Liver (tissue), 3 donors: Measurements from ENCODE around the gene ZBTB12.

Source experiments
- EGR1 ChIP-seq, 2 donors: IDR thresholded peaks; 2 replicates each; pipeline ENCODE4 v1.6.1; 2016 to 2018; ENCODE audit warnings: antibody characterized with exemption in 2 of 2, low read depth in 2 of 2
- FOXA1 ChIP-seq: IDR thresholded peaks from 2 replicates; pipeline ENCODE4 v1.6.1; 2016; ENCODE audit warnings: antibody characterized with exemption
- FOXA2 ChIP-seq: IDR thresholded peaks from 2 replicates; pipeline ENCODE4 v1.6.1; 2016; ENCODE audit warnings: antibody characterized with exemption
- GABPA ChIP-seq, 2 donors: IDR thresholded peaks in 1 of 2; conservative IDR thresholded peaks in 1 of 2; 2 replicates each; pipeline ENCODE4 v1.6.1; 2016; ENCODE audit warnings: antibody characterized with exemption in 2 of 2, mild to moderate bottlenecking in 1 of 2, moderate library complexity in 1 of 2
- JUND ChIP-seq, 2 donors: IDR thresholded peaks; 2 replicates each; pipeline ENCODE4 v1.6.1; 2016; ENCODE audit warnings: antibody characterized with exemption in 2 of 2
- RAD21 ChIP-seq, 2 donors: IDR thresholded peaks; 2 replicates each; pipeline ENCODE4 v1.6.1; 2016; ENCODE audit warnings: antibody characterized with exemption in 2 of 2, mild to moderate bottlenecking in 2 of 2
- SP1 ChIP-seq: IDR thresholded peaks from 2 replicates; pipeline ENCODE4 v1.6.1; 2018; ENCODE audit warnings: antibody characterized with exemption, mild to moderate bottlenecking
- TAF1 ChIP-seq: conservative IDR thresholded peaks from 2 replicates; pipeline ENCODE4 v1.6.1; 2016; ENCODE audit warnings: antibody characterized with exemption, mild to moderate bottlenecking
- YY1 ChIP-seq: IDR thresholded peaks from 2 replicates; pipeline ENCODE4 v1.6.1; 2016; ENCODE audit warnings: antibody characterized with exemption, mild to moderate bottlenecking
- TF ChIP-seq, protein P1 (sequence below): fragments of 150-350 bp; IDR thresholded peaks from 2 replicates; pipeline ENCODE4 v1.5.1; 2017; ENCODE audit warnings: improper control_type of control experiment, low read depth, low read length; ENCODE audit not compliant: missing input control
- TF ChIP-seq, protein P2 (sequence below): IDR thresholded peaks from 2 replicates; pipeline ENCODE4 v1.6.1; 2016; ENCODE audit warnings: antibody characterized with exemption
- TF ChIP-seq, protein P3 (sequence below): IDR thresholded peaks from 2 replicates; pipeline ENCODE4 v1.6.1; 2016; ENCODE audit warnings: antibody characterized with exemption, mild to moderate bottlenecking
- TF ChIP-seq, protein P4 (sequence below): IDR thresholded peaks from 2 replicates; pipeline ENCODE4 v1.6.1; 2016; ENCODE audit warnings: antibody characterized with exemption
- TF ChIP-seq, protein P5 (sequence below): IDR thresholded peaks from 2 replicates; pipeline ENCODE4 v1.6.1; 2016; ENCODE audit warnings: antibody characterized with exemption
- donor health status: healthy.
- donor health status: healthy.

DNA sequence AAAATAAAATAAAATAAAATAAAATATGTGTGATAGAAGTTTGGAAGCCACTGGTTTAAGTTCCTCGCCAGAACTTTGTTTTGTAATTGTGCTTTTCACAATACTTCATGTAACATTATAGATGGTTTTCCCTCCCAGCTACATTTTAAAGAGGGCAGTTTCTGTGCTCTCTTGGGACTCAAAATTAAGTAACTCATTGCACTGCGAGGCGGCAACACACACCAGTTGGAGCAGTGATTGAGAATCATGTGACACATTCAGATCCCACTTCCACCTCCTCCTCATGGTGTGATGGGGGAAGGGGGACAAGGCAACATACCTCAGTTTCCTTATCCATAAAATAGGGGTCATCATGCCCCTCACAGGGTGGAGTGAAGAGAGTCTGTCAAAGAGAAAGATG lies 33.1 kb upstream of the ZBTB12 start:
- no peak for TF ChIP-seq GABPA (IDR thresholded peaks at IDR 0.05 in 1 of 2, conservative IDR thresholded peaks at IDR 0.05 in 1 of 2)
- TF ChIP-seq TAF1 = no peak
- TF ChIP-seq YY1 = no peak
- TF ChIP-seq, protein P1, sequence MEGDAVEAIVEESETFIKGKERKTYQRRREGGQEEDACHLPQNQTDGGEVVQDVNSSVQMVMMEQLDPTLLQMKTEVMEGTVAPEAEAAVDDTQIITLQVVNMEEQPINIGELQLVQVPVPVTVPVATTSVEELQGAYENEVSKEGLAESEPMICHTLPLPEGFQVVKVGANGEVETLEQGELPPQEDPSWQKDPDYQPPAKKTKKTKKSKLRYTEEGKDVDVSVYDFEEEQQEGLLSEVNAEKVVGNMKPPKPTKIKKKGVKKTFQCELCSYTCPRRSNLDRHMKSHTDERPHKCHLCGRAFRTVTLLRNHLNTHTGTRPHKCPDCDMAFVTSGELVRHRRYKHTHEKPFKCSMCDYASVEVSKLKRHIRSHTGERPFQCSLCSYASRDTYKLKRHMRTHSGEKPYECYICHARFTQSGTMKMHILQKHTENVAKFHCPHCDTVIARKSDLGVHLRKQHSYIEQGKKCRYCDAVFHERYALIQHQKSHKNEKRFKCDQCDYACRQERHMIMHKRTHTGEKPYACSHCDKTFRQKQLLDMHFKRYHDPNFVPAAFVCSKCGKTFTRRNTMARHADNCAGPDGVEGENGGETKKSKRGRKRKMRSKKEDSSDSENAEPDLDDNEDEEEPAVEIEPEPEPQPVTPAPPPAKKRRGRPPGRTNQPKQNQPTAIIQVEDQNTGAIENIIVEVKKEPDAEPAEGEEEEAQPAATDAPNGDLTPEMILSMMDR = no peak
- TF ChIP-seq, protein P2, sequence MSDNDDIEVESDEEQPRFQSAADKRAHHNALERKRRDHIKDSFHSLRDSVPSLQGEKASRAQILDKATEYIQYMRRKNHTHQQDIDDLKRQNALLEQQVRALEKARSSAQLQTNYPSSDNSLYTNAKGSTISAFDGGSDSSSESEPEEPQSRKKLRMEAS = no peak
- TF ChIP-seq, protein P3, sequence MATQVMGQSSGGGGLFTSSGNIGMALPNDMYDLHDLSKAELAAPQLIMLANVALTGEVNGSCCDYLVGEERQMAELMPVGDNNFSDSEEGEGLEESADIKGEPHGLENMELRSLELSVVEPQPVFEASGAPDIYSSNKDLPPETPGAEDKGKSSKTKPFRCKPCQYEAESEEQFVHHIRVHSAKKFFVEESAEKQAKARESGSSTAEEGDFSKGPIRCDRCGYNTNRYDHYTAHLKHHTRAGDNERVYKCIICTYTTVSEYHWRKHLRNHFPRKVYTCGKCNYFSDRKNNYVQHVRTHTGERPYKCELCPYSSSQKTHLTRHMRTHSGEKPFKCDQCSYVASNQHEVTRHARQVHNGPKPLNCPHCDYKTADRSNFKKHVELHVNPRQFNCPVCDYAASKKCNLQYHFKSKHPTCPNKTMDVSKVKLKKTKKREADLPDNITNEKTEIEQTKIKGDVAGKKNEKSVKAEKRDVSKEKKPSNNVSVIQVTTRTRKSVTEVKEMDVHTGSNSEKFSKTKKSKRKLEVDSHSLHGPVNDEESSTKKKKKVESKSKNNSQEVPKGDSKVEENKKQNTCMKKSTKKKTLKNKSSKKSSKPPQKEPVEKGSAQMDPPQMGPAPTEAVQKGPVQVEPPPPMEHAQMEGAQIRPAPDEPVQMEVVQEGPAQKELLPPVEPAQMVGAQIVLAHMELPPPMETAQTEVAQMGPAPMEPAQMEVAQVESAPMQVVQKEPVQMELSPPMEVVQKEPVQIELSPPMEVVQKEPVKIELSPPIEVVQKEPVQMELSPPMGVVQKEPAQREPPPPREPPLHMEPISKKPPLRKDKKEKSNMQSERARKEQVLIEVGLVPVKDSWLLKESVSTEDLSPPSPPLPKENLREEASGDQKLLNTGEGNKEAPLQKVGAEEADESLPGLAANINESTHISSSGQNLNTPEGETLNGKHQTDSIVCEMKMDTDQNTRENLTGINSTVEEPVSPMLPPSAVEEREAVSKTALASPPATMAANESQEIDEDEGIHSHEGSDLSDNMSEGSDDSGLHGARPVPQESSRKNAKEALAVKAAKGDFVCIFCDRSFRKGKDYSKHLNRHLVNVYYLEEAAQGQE = no peak
- no peak for TF ChIP-seq JUND (IDR thresholded peaks at IDR 0.05)
- no peak for TF ChIP-seq SP1
- TF ChIP-seq FOXA1 = no peak
- TF ChIP-seq, protein P4, sequence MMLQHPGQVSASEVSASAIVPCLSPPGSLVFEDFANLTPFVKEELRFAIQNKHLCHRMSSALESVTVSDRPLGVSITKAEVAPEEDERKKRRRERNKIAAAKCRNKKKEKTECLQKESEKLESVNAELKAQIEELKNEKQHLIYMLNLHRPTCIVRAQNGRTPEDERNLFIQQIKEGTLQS = no peak
- no peak for TF ChIP-seq EGR1 (IDR thresholded peaks at IDR 0.05; ENCODE audit: low read depth in 2 of 2)
- TF ChIP-seq, protein P5, sequence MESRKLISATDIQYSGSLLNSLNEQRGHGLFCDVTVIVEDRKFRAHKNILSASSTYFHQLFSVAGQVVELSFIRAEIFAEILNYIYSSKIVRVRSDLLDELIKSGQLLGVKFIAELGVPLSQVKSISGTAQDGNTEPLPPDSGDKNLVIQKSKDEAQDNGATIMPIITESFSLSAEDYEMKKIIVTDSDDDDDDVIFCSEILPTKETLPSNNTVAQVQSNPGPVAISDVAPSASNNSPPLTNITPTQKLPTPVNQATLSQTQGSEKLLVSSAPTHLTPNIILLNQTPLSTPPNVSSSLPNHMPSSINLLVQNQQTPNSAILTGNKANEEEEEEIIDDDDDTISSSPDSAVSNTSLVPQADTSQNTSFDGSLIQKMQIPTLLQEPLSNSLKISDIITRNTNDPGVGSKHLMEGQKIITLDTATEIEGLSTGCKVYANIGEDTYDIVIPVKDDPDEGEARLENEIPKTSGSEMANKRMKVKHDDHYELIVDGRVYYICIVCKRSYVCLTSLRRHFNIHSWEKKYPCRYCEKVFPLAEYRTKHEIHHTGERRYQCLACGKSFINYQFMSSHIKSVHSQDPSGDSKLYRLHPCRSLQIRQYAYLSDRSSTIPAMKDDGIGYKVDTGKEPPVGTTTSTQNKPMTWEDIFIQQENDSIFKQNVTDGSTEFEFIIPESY = no peak
- TF ChIP-seq RAD21 (IDR thresholded peaks at IDR 0.05) = no peak
- TF ChIP-seq FOXA2 = no peak
